ENCODE data around the gene PRPF4. TPM values are rescaled to one million over a fixed set of nuclear protein-coding genes. Genes with fewer than 3 reads are reported as not detected.
A peak's percentile ranks its signal among the peaks of the same experiment; 100 is the strongest.

PRPF4 gene
- total and polyA plus RNA-seq, 8 donors = 3.2 to 25.0 (median 9.9) TPM

GRCh38 chr9:113296796-113297558 lies 21.5 kb downstream of the PRPF4 start:
- Histone ChIP-seq H3K36me3 (peaks cover 8 to 22% (median 19%) of the 10 kb centered on the region in 4 donors), H3K4me3 (no peak overlapping the region), H3K4me1 (peaks cover 0 to 13% (median 6%) of the 10 kb centered on the region in 4 donors), H3K27ac (no peak overlapping the region), H3K9me3 (no peaks in the 10 kb centered on the region), H3K27me3 (no peaks in the 10 kb centered on the region)
- DNase-seq = no peak
- WGBS, 5 donors = 76 to 83% (median 78%) methylated on average over 9 of the region's 9 CpGs
- intact Hi-C loops (cut with DNase I; ENCODE audit: low total_unique reads) = no loop called here
- TF ChIP-seq POLR2AphosphoS5 (IDR thresholded peaks at IDR 0.05) = no peak
- TF ChIP-seq EP300 (IDR thresholded peaks at IDR 0.05) = no peak
- TF ChIP-seq CTCF (IDR thresholded peaks at IDR 0.05) = no peak
- TF ChIP-seq POLR2A (IDR thresholded peaks at IDR 0.05) = no peak

GRCh38 chr9:113298311-113298710 lies 22.9 kb downstream of the PRPF4 start:
- H3K36me3 ChIP-seq = peaks cover 0 to 9% (median 5%) of the 10 kb centered on the region in 4 donors
- peaks cover 0 to 13% (median 8%) of the 10 kb centered on the region in 4 donors for H3K4me1 ChIP-seq
- no peak overlapping the region for H3K27ac ChIP-seq
- H3K9me3 ChIP-seq = no peaks in the 10 kb centered on the region
- no peak for DNase-seq
- no peaks in the 10 kb centered on the region for H3K27me3 ChIP-seq
- H3K4me3 ChIP-seq = no peak overlapping the region
- intact Hi-C loops (cut with DNase I; ENCODE audit: low total_unique reads) = no loop called here
- TF ChIP-seq POLR2A (IDR thresholded peaks at IDR 0.05) (no peak), CTCF (IDR thresholded peaks at IDR 0.05) (no peak), EP300 (IDR thresholded peaks at IDR 0.05) (no peak), POLR2AphosphoS5 (IDR thresholded peaks at IDR 0.05) (no peak)
- 93 to 95% (median 94%) methylated on average over 8 of the region's 8 CpGs for WGBS, 5 donors

GRCh38 chr9:113298924-113299770 lies 23.7 kb downstream of the PRPF4 start:
- TF ChIP-seq POLR2AphosphoS5 (IDR thresholded peaks at IDR 0.05) = no peak
- TF ChIP-seq EP300 (IDR thresholded peaks at IDR 0.05) = no peak
- no peak for TF ChIP-seq POLR2A (IDR thresholded peaks at IDR 0.05)
- no peak for TF ChIP-seq CTCF (IDR thresholded peaks at IDR 0.05)
- no peaks in the 10 kb centered on the region for H3K27me3 ChIP-seq
- no peak overlapping the region for H3K27ac ChIP-seq
- H3K4me1 ChIP-seq = peaks cover 0 to 13% (median 8%) of the 10 kb centered on the region in 4 donors
- intact Hi-C loops (cut with DNase I; ENCODE audit: low total_unique reads) = no loop called here
- DNase-seq = peak in 1 of 2 donors; percentile 44
- H3K4me3 ChIP-seq = no peak overlapping the region
- H3K36me3 ChIP-seq = peaks cover 0 to under 1% (median 0%) of the 10 kb centered on the region in 4 donors
- H3K9me3 ChIP-seq = no peaks in the 10 kb centered on the region
- WGBS, 5 donors = 86 to 91% (median 88%) methylated on average over 12 to 15 of the region's 15 CpGs

GRCh38 chr9:113299800-113300292 lies 24.4 kb downstream of the PRPF4 start:
- Histone ChIP-seq H3K4me3 (peak overlapping the region in 1 of 4 donors; percentile 1), H3K27me3 (no peaks in the 10 kb centered on the region), H3K36me3 (no peaks in the 10 kb centered on the region), H3K27ac (peak overlapping the region in 1 of 5 donors; percentile 11), H3K9me3 (no peaks in the 10 kb centered on the region), H3K4me1 (peaks cover 0 to 13% (median 8%) of the 10 kb centered on the region in 4 donors)
- TF ChIP-seq POLR2A (IDR thresholded peaks at IDR 0.05) = no peak
- no peak for TF ChIP-seq CTCF (IDR thresholded peaks at IDR 0.05)
- TF ChIP-seq POLR2AphosphoS5 (IDR thresholded peaks at IDR 0.05) = peak in 1 of 3 donors; percentile 63
- intact Hi-C loops (cut with DNase I; ENCODE audit: low total_unique reads) = no loop called here
- peak; percentile 53 to 92 for DNase-seq
- WGBS, 5 donors = 21 to 40% (median 33%) methylated on average over 7 to 8 of the region's 8 CpGs

All from stomach (tissue), 9 donors.